T follicular helper cell (primary cell): ENCODE results near the gene CREG1.

Experiments
- DNase-seq: peaks from one replicate; pipeline ENCODE4 v3.0.0-alpha.2; 2020; ENCODE audit warnings: low read depth

Gene CREG1

GRCh38 chr1:167532375-167532774 is 21.2 kb downstream of the CREG1 start:
- DNase-seq = no peak

GRCh38 chr1:167529829-167530474 is 23.6 kb downstream of the CREG1 start:
- no peak for DNase-seq

- no peak for DNase-seq
These were observed 25.4 kb downstream of the CREG1 start for GRCh38 chr1:167528057-167528728.

- no peak for DNase-seq
These were observed 26.7 kb downstream of the CREG1 start for GRCh38 chr1:167526667-167527383.

GRCh38 chr1:167524651-167525050 is 28.9 kb downstream of the CREG1 start:
- DNase-seq = no peak

GRCh38 chr1:167522246-167522645 is 31.3 kb downstream of the CREG1 start:
- DNase-seq = no peak

GRCh38 chr1:167520711-167521206 is 32.8 kb downstream of the CREG1 start:
- DNase-seq = no peak

- DNase-seq = peak; percentile 70
These were observed 35.2 kb downstream of the CREG1 start, which contains the start of gene CD247 for GRCh38 chr1:167518331-167518700. Gene CD247, minus strand, starts transcription at chr1:167518529. Its CDS starts 64 bp downstream, at chr1:167518465.

GRCh38 chr1:167517535-167518330 is 35.8 kb downstream of the CREG1 start:
- peak; percentile 71 for DNase-seq

GRCh38 chr1:167516404-167517388 is 36.9 kb downstream of the CREG1 start:
- DNase-seq = no peak

- no peak for DNase-seq
These were observed 37.7 kb downstream of the CREG1 start for GRCh38 chr1:167515893-167516321.

GRCh38 chr1:167515461-167515860 is 38.1 kb downstream of the CREG1 start:
- no peak for DNase-seq

GRCh38 chr1:167514288-167514687 is 39.3 kb downstream of the CREG1 start:
- DNase-seq = no peak

GRCh38 chr1:167512046-167512654 is 41.4 kb downstream of the CREG1 start:
- no peak for DNase-seq

- no peak for DNase-seq
These were observed 42.1 kb downstream of the CREG1 start for GRCh38 chr1:167511374-167511986.

- DNase-seq = no peak
These were observed 42.7 kb downstream of the CREG1 start for GRCh38 chr1:167510881-167511280.

GRCh38 chr1:167510244-167510643 is 43.3 kb downstream of the CREG1 start:
- no peak for DNase-seq

GRCh38 chr1:167509587-167509986 is 44.0 kb downstream of the CREG1 start:
- DNase-seq = no peak

GRCh38 chr1:167507719-167508118 is 45.8 kb downstream of the CREG1 start:
- no peak for DNase-seq

- no peak for DNase-seq
These were observed 49.1 kb downstream of the CREG1 start for GRCh38 chr1:167504467-167504827.
